ENCODE measurements around the gene ASAP3.

The ASAP3 gene

GRCh38 chr1:23521588-23521987 is 37.6 kb upstream of the ASAP3 start:
- H3K79me2 ChIP-seq (ENCODE audit: insufficient read depth, low read depth), result peaks cover 58% of the 10 kb centered on the region
- H3K36me3 ChIP-seq (ENCODE audit: insufficient read depth), result peaks cover 22% of the 10 kb centered on the region

DNA sequence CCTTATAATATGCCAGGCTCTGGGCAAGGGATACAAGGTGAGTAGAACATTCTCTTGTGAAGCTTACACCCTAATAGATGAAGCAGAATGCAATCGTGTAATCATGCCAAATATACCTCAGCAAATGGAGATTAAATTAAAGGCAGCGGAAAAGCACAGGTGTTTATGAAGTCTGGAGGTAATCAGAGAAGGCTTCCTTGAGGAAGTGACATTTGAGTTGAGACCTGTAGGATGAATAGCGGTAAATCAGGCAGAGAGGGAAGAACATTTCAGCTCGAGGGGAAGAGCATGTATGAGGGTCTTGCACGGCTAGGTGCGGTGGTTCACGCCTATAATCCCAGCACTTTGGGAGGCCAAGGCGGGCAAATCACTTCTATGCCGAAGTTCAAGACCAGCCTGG is 33.6 kb upstream of the ASAP3 start:
- no peaks in the 10 kb centered on the region for H3K27me3 ChIP-seq (ENCODE audit: insufficient read depth, low read depth)
- peaks cover 32% of the 10 kb centered on the region for H3K79me2 ChIP-seq (ENCODE audit: insufficient read depth, low read depth)
- no peak overlapping the region for H3K9ac ChIP-seq
- no peak overlapping the region for H2AFZ ChIP-seq (ENCODE audit: low read depth)
- H4K20me1 ChIP-seq (ENCODE audit: insufficient read depth), result no peaks in the 10 kb centered on the region
- peaks cover 11% of the 10 kb centered on the region for H3K4me1 ChIP-seq (ENCODE audit: low read depth, poor library complexity, severe bottlenecking)
- no peak overlapping the region for H3K4me2 ChIP-seq
- no peak overlapping the region for H3K27ac ChIP-seq
- H3K36me3 ChIP-seq (ENCODE audit: insufficient read depth), result peaks cover 19% of the 10 kb centered on the region
- TF ChIP-seq, protein P1, sequence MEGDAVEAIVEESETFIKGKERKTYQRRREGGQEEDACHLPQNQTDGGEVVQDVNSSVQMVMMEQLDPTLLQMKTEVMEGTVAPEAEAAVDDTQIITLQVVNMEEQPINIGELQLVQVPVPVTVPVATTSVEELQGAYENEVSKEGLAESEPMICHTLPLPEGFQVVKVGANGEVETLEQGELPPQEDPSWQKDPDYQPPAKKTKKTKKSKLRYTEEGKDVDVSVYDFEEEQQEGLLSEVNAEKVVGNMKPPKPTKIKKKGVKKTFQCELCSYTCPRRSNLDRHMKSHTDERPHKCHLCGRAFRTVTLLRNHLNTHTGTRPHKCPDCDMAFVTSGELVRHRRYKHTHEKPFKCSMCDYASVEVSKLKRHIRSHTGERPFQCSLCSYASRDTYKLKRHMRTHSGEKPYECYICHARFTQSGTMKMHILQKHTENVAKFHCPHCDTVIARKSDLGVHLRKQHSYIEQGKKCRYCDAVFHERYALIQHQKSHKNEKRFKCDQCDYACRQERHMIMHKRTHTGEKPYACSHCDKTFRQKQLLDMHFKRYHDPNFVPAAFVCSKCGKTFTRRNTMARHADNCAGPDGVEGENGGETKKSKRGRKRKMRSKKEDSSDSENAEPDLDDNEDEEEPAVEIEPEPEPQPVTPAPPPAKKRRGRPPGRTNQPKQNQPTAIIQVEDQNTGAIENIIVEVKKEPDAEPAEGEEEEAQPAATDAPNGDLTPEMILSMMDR (conservative IDR thresholded peaks at IDR 0.05; ENCODE audit: low read depth, low read length), result no peak
- no peak overlapping the region for H3K4me3 ChIP-seq (IDR thresholded peaks at IDR 0.05; ENCODE audit: insufficient read depth, low read depth, low read length)

More at GRCh38 chr1:23521588-23521987, 37.6 kb upstream of the ASAP3 start:
- Histone ChIP-seq H3K4me3 (IDR thresholded peaks at IDR 0.05; ENCODE audit: insufficient read depth, low read depth, low read length) (no peak overlapping the region), H3K27ac (no peak overlapping the region), H3K4me1 (ENCODE audit: low read depth, poor library complexity, severe bottlenecking) (peaks cover 50% of the 10 kb centered on the region), H3K9ac (no peak overlapping the region), H4K20me1 (ENCODE audit: insufficient read depth) (no peaks in the 10 kb centered on the region), H2AFZ (ENCODE audit: low read depth) (no peak overlapping the region), H3K27me3 (ENCODE audit: insufficient read depth, low read depth) (no peaks in the 10 kb centered on the region), H3K4me2 (no peak overlapping the region)
- TF ChIP-seq, protein P1 (conservative IDR thresholded peaks at IDR 0.05; ENCODE audit: low read depth, low read length), result no peak

- H4K20me1 ChIP-seq (ENCODE audit: insufficient read depth), result no peaks in the 10 kb centered on the region
- no peak overlapping the region for H3K27ac ChIP-seq
- H3K9ac ChIP-seq, result no peak overlapping the region
- peaks cover 13% of the 10 kb centered on the region for H3K36me3 ChIP-seq (ENCODE audit: insufficient read depth)
- H3K4me2 ChIP-seq, result no peak overlapping the region
- no peaks in the 10 kb centered on the region for H3K4me1 ChIP-seq (ENCODE audit: low read depth, poor library complexity, severe bottlenecking)
- no peak overlapping the region for H3K4me3 ChIP-seq (IDR thresholded peaks at IDR 0.05; ENCODE audit: insufficient read depth, low read depth, low read length)
- H3K79me2 ChIP-seq (ENCODE audit: insufficient read depth, low read depth), result peaks cover 18% of the 10 kb centered on the region; the same call in 1 of the 2 replicates
- no peaks in the 10 kb centered on the region for H3K27me3 ChIP-seq (ENCODE audit: insufficient read depth, low read depth)
- TF ChIP-seq, protein P1 (conservative IDR thresholded peaks at IDR 0.05; ENCODE audit: low read depth, low read length), result no peak
- no peak overlapping the region for H2AFZ ChIP-seq (ENCODE audit: low read depth)
Measured at GRCh38 chr1:23515905-23516304, 31.9 kb upstream of the ASAP3 start.

GRCh38 chr1:23514111-23514679 is 30.2 kb upstream of the ASAP3 start:
- Histone ChIP-seq H3K4me2 (no peak overlapping the region), H2AFZ (ENCODE audit: low read depth) (no peak overlapping the region), H3K36me3 (ENCODE audit: insufficient read depth) (peaks cover 13% of the 10 kb centered on the region), H3K9ac (no peak overlapping the region), H4K20me1 (ENCODE audit: insufficient read depth) (no peaks in the 10 kb centered on the region), H3K4me1 (ENCODE audit: low read depth, poor library complexity, severe bottlenecking) (no peaks in the 10 kb centered on the region), H3K27me3 (ENCODE audit: insufficient read depth, low read depth) (no peaks in the 10 kb centered on the region), H3K79me2 (ENCODE audit: insufficient read depth, low read depth) (peaks cover 12% of the 10 kb centered on the region; the same call in 1 of the 2 replicates), H3K27ac (no peak overlapping the region), H3K4me3 (IDR thresholded peaks at IDR 0.05; ENCODE audit: insufficient read depth, low read depth, low read length) (no peak overlapping the region)
- TF ChIP-seq, protein P1 (conservative IDR thresholded peaks at IDR 0.05; ENCODE audit: low read depth, low read length), result no peak

All from KMS-11 (cell line).